ENCODE measurements around the gene OTOGL. TPM values are rescaled to one million over a fixed set of nuclear protein-coding genes. Genes with fewer than 3 reads are reported as not detected.
"Not testable (repeated sequence)": the region's sequence is repeated elsewhere in the genome, so short reads cannot be mapped to it uniquely, and the experiment has no call there.

The OTOGL gene
- not detected for total RNA-seq

- H3K4me1 ChIP-seq (ENCODE audit: insufficient read depth, low read length) = no peaks in the 10 kb centered on the region
- no peak within 1 kb of the TSS for H3K4me3 ChIP-seq (ENCODE audit: low read length)
- H3K9me3 ChIP-seq (ENCODE audit: low read depth, low read length) = no peaks in the 10 kb centered on the region
- no peaks in the 10 kb centered on the region for H3K27me3 ChIP-seq (ENCODE audit: insufficient read depth, low read length)
Measured at GRCh38 chr12:80099259-80099658, at the start of gene OTOGL. Gene OTOGL, plus strand, starts transcription at chr12:80099537. Its CDS starts 109,895 bp downstream, at chr12:80209432.

GRCh38 chr12:80050236-80050635 is 49.1 kb upstream of the OTOGL start:
- Histone ChIP-seq H3K4me1 (ENCODE audit: insufficient read depth, low read length) (no peaks in the 10 kb centered on the region), H3K27me3 (ENCODE audit: insufficient read depth, low read length) (no peaks in the 10 kb centered on the region), H3K9me3 (ENCODE audit: low read depth, low read length) (no peaks in the 10 kb centered on the region), H3K4me3 (ENCODE audit: low read length) (no peak overlapping the region)

- Histone ChIP-seq H3K4me3 (ENCODE audit: low read length) (no peak overlapping the region), H3K4me1 (ENCODE audit: insufficient read depth, low read length) (no peaks in the 10 kb centered on the region), H3K9me3 (ENCODE audit: low read depth, low read length) (no peaks in the 10 kb centered on the region), H3K27me3 (ENCODE audit: insufficient read depth, low read length) (no peaks in the 10 kb centered on the region)
Measured at GRCh38 chr12:80053051-80053790, 46.1 kb upstream of the OTOGL start.

- Histone ChIP-seq H3K9me3 (ENCODE audit: low read depth, low read length) (no peaks in the 10 kb centered on the region), H3K4me1 (ENCODE audit: insufficient read depth, low read length) (no peaks in the 10 kb centered on the region), H3K4me3 (ENCODE audit: low read length) (no peak overlapping the region), H3K27me3 (ENCODE audit: insufficient read depth, low read length) (no peaks in the 10 kb centered on the region)
Measured at GRCh38 chr12:80056232-80056631, 43.1 kb upstream of the OTOGL start.

GRCh38 chr12:80056845-80057244 is 42.5 kb upstream of the OTOGL start:
- Histone ChIP-seq H3K27me3 (ENCODE audit: insufficient read depth, low read length) (no peaks in the 10 kb centered on the region), H3K9me3 (ENCODE audit: low read depth, low read length) (no peaks in the 10 kb centered on the region), H3K4me1 (ENCODE audit: insufficient read depth, low read length) (no peaks in the 10 kb centered on the region), H3K4me3 (ENCODE audit: low read length) (no peak overlapping the region)

- Histone ChIP-seq H3K27me3 (ENCODE audit: insufficient read depth, low read length) (no peaks in the 10 kb centered on the region), H3K4me3 (ENCODE audit: low read length) (no peak overlapping the region), H3K9me3 (ENCODE audit: low read depth, low read length) (no peaks in the 10 kb centered on the region), H3K4me1 (ENCODE audit: insufficient read depth, low read length) (no peaks in the 10 kb centered on the region)
Measured at GRCh38 chr12:80058586-80058985, 40.8 kb upstream of the OTOGL start.

GRCh38 chr12:80059102-80059501 is 40.2 kb upstream of the OTOGL start:
- Histone ChIP-seq H3K4me1 (ENCODE audit: insufficient read depth, low read length) (no peaks in the 10 kb centered on the region), H3K27me3 (ENCODE audit: insufficient read depth, low read length) (no peaks in the 10 kb centered on the region), H3K9me3 (ENCODE audit: low read depth, low read length) (no peaks in the 10 kb centered on the region), H3K4me3 (ENCODE audit: low read length) (no peak overlapping the region)

GRCh38 chr12:80059875-80060274 is 39.5 kb upstream of the OTOGL start:
- no peaks in the 10 kb centered on the region for H3K27me3 ChIP-seq (ENCODE audit: insufficient read depth, low read length)
- no peaks in the 10 kb centered on the region for H3K9me3 ChIP-seq (ENCODE audit: low read depth, low read length)
- H3K4me3 ChIP-seq (ENCODE audit: low read length) = no peak overlapping the region

GRCh38 chr12:80064269-80064668 is 35.1 kb upstream of the OTOGL start:
- H3K4me3 ChIP-seq (ENCODE audit: low read length) = no peak overlapping the region
- no peaks in the 10 kb centered on the region for H3K9me3 ChIP-seq (ENCODE audit: low read depth, low read length)
- no peaks in the 10 kb centered on the region for H3K4me1 ChIP-seq (ENCODE audit: insufficient read depth, low read length)
- H3K27me3 ChIP-seq (ENCODE audit: insufficient read depth, low read length) = peaks cover 4% of the 10 kb centered on the region

More at GRCh38 chr12:80059875-80060274, 39.5 kb upstream of the OTOGL start:
- H3K4me1 ChIP-seq (ENCODE audit: insufficient read depth, low read length) = no peaks in the 10 kb centered on the region

GRCh38 chr12:80064951-80065350 is 34.4 kb upstream of the OTOGL start:
- peaks cover 4% of the 10 kb centered on the region for H3K27me3 ChIP-seq (ENCODE audit: insufficient read depth, low read length)
- H3K4me1 ChIP-seq (ENCODE audit: insufficient read depth, low read length) = no peaks in the 10 kb centered on the region
- no peaks in the 10 kb centered on the region for H3K9me3 ChIP-seq (ENCODE audit: low read depth, low read length)
- no peak overlapping the region for H3K4me3 ChIP-seq (ENCODE audit: low read length)

GRCh38 chr12:80068173-80068572 is 31.2 kb upstream of the OTOGL start:
- H3K27me3 ChIP-seq (ENCODE audit: insufficient read depth, low read length) = peaks cover 4% of the 10 kb centered on the region

GRCh38 chr12:80083892-80084614 is 15.3 kb upstream of the OTOGL start:
- not testable (repeated sequence) for H3K27me3 ChIP-seq (ENCODE audit: insufficient read depth, low read length); H3K4me3 ChIP-seq (ENCODE audit: low read length); H3K9me3 ChIP-seq (ENCODE audit: low read depth, low read length)
- peaks cover 12% of the 10 kb centered on the region for H3K4me1 ChIP-seq (ENCODE audit: insufficient read depth, low read length)

More at GRCh38 chr12:80068173-80068572, 31.2 kb upstream of the OTOGL start:
- Histone ChIP-seq H3K4me3 (ENCODE audit: low read length) (no peak overlapping the region), H3K9me3 (ENCODE audit: low read depth, low read length) (no peaks in the 10 kb centered on the region), H3K4me1 (ENCODE audit: insufficient read depth, low read length) (no peaks in the 10 kb centered on the region)

GRCh38 chr12:80086025-80086424 is 13.3 kb upstream of the OTOGL start:
- Histone ChIP-seq H3K4me1 (ENCODE audit: insufficient read depth, low read length) (peaks cover 12% of the 10 kb centered on the region), H3K9me3 (ENCODE audit: low read depth, low read length) (no peaks in the 10 kb centered on the region), H3K4me3 (ENCODE audit: low read length) (no peak overlapping the region), H3K27me3 (ENCODE audit: insufficient read depth, low read length) (no peaks in the 10 kb centered on the region)

- Histone ChIP-seq H3K4me1 (ENCODE audit: insufficient read depth, low read length) (peaks cover 12% of the 10 kb centered on the region), H3K4me3 (ENCODE audit: low read length) (no peak overlapping the region), H3K27me3 (ENCODE audit: insufficient read depth, low read length) (no peaks in the 10 kb centered on the region), H3K9me3 (ENCODE audit: low read depth, low read length) (no peaks in the 10 kb centered on the region)
Measured at GRCh38 chr12:80087486-80088213, 11.7 kb upstream of the OTOGL start.

- no peaks in the 10 kb centered on the region for H3K4me1 ChIP-seq (ENCODE audit: insufficient read depth, low read length)
- no peaks in the 10 kb centered on the region for H3K27me3 ChIP-seq (ENCODE audit: insufficient read depth, low read length)
- no peaks in the 10 kb centered on the region for H3K9me3 ChIP-seq (ENCODE audit: low read depth, low read length)
- no peak overlapping the region for H3K4me3 ChIP-seq (ENCODE audit: low read length)
Measured at GRCh38 chr12:80100591-80100990, 1.3 kb downstream of the OTOGL start.
